GM12878 (cell line): Measurements from ENCODE around the gene ENPP1. TPM values are rescaled to one million over a fixed set of nuclear protein-coding genes. Genes with fewer than 3 reads are reported as not detected.

Source experiments
- ATAC-seq: fragments of 200-7000 bp; cut with Tn5 transposase; 3 replicates; pipeline ENCODE4 v1.9.1; 2020; ENCODE audit warnings: mild to moderate bottlenecking, moderate library complexity
- BruUV-seq: library from RNA; stranded (reverse); fragments of 400-500 nt; replicated peaks from 2 replicates; lab custom pipeline; 2021; lab: Mats Ljungman, UMichigan
- CTCF ChIA-PET: fragments of 300-600 bp; sonication (Branson Sonifier 250); formaldehyde crosslinking; extraction: SDS; loops from one replicate; lab custom pipeline; 2021; ENCODE audit warnings: inconsistent platforms; lab: Yijun Ruan, JAX
- POLR2A ChIA-PET: fragments of 350-600 bp; formaldehyde crosslinking; extraction: SDS; loops from one replicate; lab custom pipeline; 2021; ENCODE audit warnings: inconsistent platforms; lab: Charles Lee
- RAD21 ChIA-PET: fragments of 300-600 bp; sonication (Branson Sonifier 250); formaldehyde crosslinking; loops from one replicate; lab custom pipeline; 2023; ENCODE audit warnings: antibody characterized with exemption; ENCODE audit not compliant: unreplicated experiment; lab: Charles Lee
- SMC1A ChIA-PET: fragments of 300-600 bp; sonication (Branson Sonifier 250); formaldehyde crosslinking; loops from one replicate; lab custom pipeline; 2023; ENCODE audit not compliant: unreplicated experiment, uncharacterized antibody; lab: Charles Lee
- DNase-seq: peaks from one replicate; pipeline ENCODE4 v3.0.0-alpha.2; 2011; ENCODE audit warnings: low read depth, low spot score
- FAIRE-seq: peaks from 3 replicates; lab custom pipeline; 2011; peaks lifted over from hg19 to GRCh38; lab: Jason Lieb, UNC
- H2AFZ ChIP-seq: 2 replicates; pipeline ENCODE4 v1.6.0; 2011; ENCODE audit warnings: low read depth, low read length, control low read depth; ENCODE audit not compliant: control insufficient read depth
- H3K27ac ChIP-seq: 2 replicates; pipeline ENCODE4 v1.5.1; 2011; ENCODE audit warnings: control low read depth; ENCODE audit not compliant: control insufficient read depth, insufficient read depth
- H3K27me3 ChIP-seq, 2 experiments: replicated peaks in 1 of 2; 2 replicates each; pipeline versions ENCODE4 v1.6.0 to v1.6.1; 2011; ENCODE audit warnings: low read length in 1 of 2; ENCODE audit not compliant: control insufficient read depth in 2 of 2, insufficient read depth in 2 of 2
- H3K36me3 ChIP-seq, 2 experiments: 2 replicates each; pipeline ENCODE4 v1.5.1; 2011; ENCODE audit warnings: low read length in 1 of 2; ENCODE audit not compliant: control insufficient read depth in 2 of 2, insufficient read depth in 2 of 2
- H3K4me1 ChIP-seq: 2 replicates; pipeline ENCODE4 v1.6.1; 2011; ENCODE audit warnings: mild to moderate bottlenecking, low read length, moderate library complexity, mixed read lengths; ENCODE audit not compliant: control insufficient read depth, insufficient read depth
- H3K4me2 ChIP-seq: 2 replicates; pipeline ENCODE4 v1.6.0; 2011; ENCODE audit warnings: control low read depth; ENCODE audit not compliant: control insufficient read depth, insufficient read depth
- H3K4me3 ChIP-seq: fragments of 200-600 bp; sonication (generic); 2 replicates; pipeline ENCODE4 v1.5.1; 2016
- H3K79me2 ChIP-seq: 2 replicates; pipeline ENCODE4 v1.6.0; 2011; ENCODE audit warnings: low read length; ENCODE audit not compliant: control insufficient read depth, insufficient read depth
- H3K9ac ChIP-seq: 2 replicates; pipeline ENCODE4 v1.8.0; 2011; ENCODE audit warnings: low read length, control low read depth, mixed read lengths; ENCODE audit not compliant: control insufficient read depth, insufficient read depth
- H3K9me3 ChIP-seq: replicated peaks from 3 replicates; pipeline ENCODE4 v1.5.1; 2011; ENCODE audit warnings: mild to moderate bottlenecking, low read length; ENCODE audit not compliant: control insufficient read depth, insufficient read depth
- H4K20me1 ChIP-seq: 2 replicates; pipeline ENCODE4 v1.6.0; 2011; ENCODE audit not compliant: control insufficient read depth, insufficient read depth
- SREBF2 ChIP-seq: IDR thresholded peaks from 2 replicates; pipeline ENCODE4 v1.6.1; 2012; ENCODE audit warnings: mild to moderate bottlenecking, low read length
- TARDBP ChIP-seq: IDR thresholded peaks from 2 replicates; pipeline ENCODE4 v1.6.1; 2016; ENCODE audit warnings: borderline replicate concordance
- TCF3 ChIP-seq: IDR thresholded peaks from 2 replicates; pipeline ENCODE4 v1.6.1; 2012; ENCODE audit warnings: low read depth, mild to moderate bottlenecking, low read length, borderline replicate concordance; ENCODE audit not compliant: insufficient read depth
- YY1 ChIP-seq: IDR thresholded peaks from 2 replicates; pipeline ENCODE4 v1.6.1; 2011; ENCODE audit warnings: low read depth, mild to moderate bottlenecking, low read length
- ZNF592 ChIP-seq: fragments of 450-650 bp; IDR thresholded peaks from 2 replicates; pipeline ENCODE4 v1.6.1; 2017; ENCODE audit warnings: mild to moderate bottlenecking, moderate library complexity
- ZZZ3 ChIP-seq: IDR thresholded peaks from 2 replicates; pipeline ENCODE4 v1.6.1; 2011; ENCODE audit warnings: low read depth; ENCODE audit not compliant: control insufficient read depth, insufficient read length
- WGBS: methylation state at CpG from one replicate; pipeline ENCODE4 v1.1.6; 2016; ENCODE audit warnings: low lambda C conversion rate; ENCODE audit not compliant: insufficient replicate concordance, insufficient coverage; ENCODE audit errors: missing lambda C conversion rate; 5-methylcytosine and 5-hydroxymethylcytosine counted together
- in situ Hi-C: fragments of 300-500 bp; cut with MboI; formaldehyde crosslinking; loops from 9 replicates; pipeline ENCODE4 v1.14.3; 2018; ENCODE audit warnings: mixed read lengths
- intact Hi-C: fragments of 100-400 bp; cut with micrococcal nuclease; formaldehyde crosslinking; loops from one replicate; pipeline ENCODE4 v1.14.2; 2022; ENCODE audit not compliant: unreplicated experiment
- polyA plus RNA-seq, 11 experiments: library from polyadenylated mRNA; depleted of rRNA in 4 of 11; unstranded in 6 of 11; stranded (reverse) in 5 of 11; fragments of >200 nt; fragmentation: Nextera tagmentation in 4 of 11; fragmentation: Illumina TruSeq in 1 of 11; extraction: Ambion mirVana in 4 of 11; extraction: Trizol in 1 of 11; gene quantifications; 1 replicate in 1 of 11; 2 replicates in 10 of 11; pipeline versions ENCODE4 v1.2.1 to v1.2.3, GENCODE V29; 2011 to 2016; ENCODE audit warnings: inconsistent platforms in 2 of 11, missing spikeins in 2 of 11, low read depth in 1 of 11
- total RNA-seq, 4 experiments: library from RNA; depleted of rRNA in 3 of 4; stranded (reverse); fragments of >200 nt in 3 of 4; fragmentation: Illumina TruSeq in 1 of 4; extraction: Trizol in 1 of 4; gene quantifications; 2 replicates each; pipeline versions ENCODE4 v1.2.1 to v1.2.3, GENCODE V29; 2013 to 2021

Gene ENPP1
- total and polyA plus RNA-seq, 10 of the 15 experiments (the other 5 are each of a cell fraction or from before 2014, with no cell fraction given), result 0.03 to 0.05 TPM; not detected in 8

- WGBS, result 15% methylated on average over 6 of the region's 6 CpGs
- Histone ChIP-seq H3K4me1 (no peaks in the 10 kb centered on the region), H4K20me1 (no peaks in the 10 kb centered on the region), H3K9ac (no peak overlapping the region), H3K36me3 (no peaks in the 10 kb centered on the region), H3K79me2 (no peaks in the 10 kb centered on the region), H3K27me3 (peaks cover 0 to 3% of the 10 kb centered on the region in 2 experiments; a peak in 1 of 4 replicates), H3K4me2 (no peak overlapping the region), H3K9me3 (no peaks in the 10 kb centered on the region; the same call in 2 of the 3 replicates), H2AFZ (no peak overlapping the region), H3K4me3 (no peak overlapping the region), H3K27ac (no peak overlapping the region)
- CTCF ChIA-PET, result interaction anchor here (1.1 to 1.7 kb wide), 5 partner anchors 8 to 300 kb away, joined by 3 to 8 read pairs (median 3); no protein-coding TSS in a partner anchor
- SMC1A ChIA-PET, result interaction anchor here (0.9 to 3.4 kb wide), 3 partner anchors 8 to 380 kb away, joined by 3 to 14 read pairs (median 5); no protein-coding TSS in a partner anchor
- no peak for DNase-seq
- intact Hi-C loops (loop anchor here (5.0 to 10.0 kb wide), 2 partner anchors 244 to 567 kb away; no protein-coding TSS in a partner anchor), in situ Hi-C loops (loop anchor here (5.0 to 10.0 kb wide), 3 partner anchors 223 to 564 kb away; no protein-coding TSS in a partner anchor)
- no TSS peak for BruUV-seq
- no peak for ATAC-seq
- POLR2A ChIA-PET, result no interaction called here
- RAD21 ChIA-PET, result no interaction called here
- FAIRE-seq, result no peak
- TF ChIP-seq ZZZ3 (no peak), TARDBP (no peak), YY1 (no peak), ZNF592 (no peak), TCF3 (no peak), SREBF2 (no peak)
Observed at GRCh38 chr6:131917763-131918649, 110.2 kb downstream of the ENPP1 start.
